Fibroblast of peridontal ligament (primary cell): ENCODE measurements around the gene NPEPL1.

ENCODE experiments used
- DNase-seq: peaks from one replicate; pipeline ENCODE4 v3.0.0-alpha.2; 2010; ENCODE audit errors: extremely low read depth

NPEPL1 gene

DNA sequence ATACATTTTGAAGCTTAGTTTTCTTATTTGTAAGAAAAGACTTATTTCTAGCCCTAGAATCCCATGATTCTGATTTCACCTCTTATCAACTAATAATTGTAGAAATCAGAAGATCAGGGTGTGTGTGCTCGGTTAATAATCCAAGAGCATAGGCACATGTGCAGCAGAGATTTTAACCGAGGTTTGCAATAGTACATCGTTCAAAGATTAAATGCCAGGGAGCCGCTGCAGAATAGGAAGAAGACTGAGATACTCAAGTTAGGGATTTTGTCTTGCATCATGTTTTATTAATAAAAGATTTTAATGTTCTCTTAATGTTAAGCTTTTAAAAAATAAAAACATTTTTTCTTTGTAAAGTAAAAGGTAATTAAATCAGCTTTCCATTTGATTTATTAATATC lies 34.6 kb upstream of the NPEPL1 start:
- no peak for DNase-seq

DNA sequence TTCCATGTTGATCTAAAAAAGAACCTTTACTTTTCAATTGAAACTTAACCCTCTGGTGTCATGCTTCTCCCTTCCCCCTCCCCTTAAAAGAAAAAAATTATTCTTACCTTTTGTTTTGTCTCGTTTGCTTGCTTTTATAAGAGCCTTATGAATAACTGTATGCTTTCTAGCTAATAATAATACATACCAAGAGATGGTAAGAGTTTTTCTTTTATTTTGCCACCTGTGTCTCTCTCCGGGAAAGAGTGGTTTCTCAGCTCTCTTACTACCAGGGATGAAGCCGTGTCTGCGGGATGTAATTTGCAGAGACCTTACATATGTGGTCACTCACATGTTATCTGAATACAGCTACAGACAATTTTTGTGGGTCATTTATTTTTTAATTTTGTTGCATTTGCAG lies 33.8 kb upstream of the NPEPL1 start:
- no peak for DNase-seq

DNA sequence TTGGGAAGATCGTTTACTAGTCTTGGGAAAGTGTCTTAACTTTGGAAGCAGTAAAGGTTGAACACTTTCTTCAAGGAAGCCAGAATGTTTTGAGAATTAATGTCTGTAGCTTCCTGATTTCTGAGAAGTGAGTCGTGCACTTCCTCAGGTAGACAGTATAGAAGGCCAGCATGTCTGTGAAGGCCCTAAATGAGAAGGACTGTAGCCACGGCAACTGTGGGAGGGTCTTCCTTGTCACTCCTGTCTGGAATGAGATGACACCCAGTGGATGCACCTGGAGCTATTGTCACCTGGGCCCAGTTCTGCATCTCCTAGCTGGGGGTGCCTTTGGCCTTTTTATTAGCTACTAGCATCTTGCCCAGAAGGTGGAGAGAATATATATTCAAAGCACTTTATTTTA lies 32.8 kb upstream of the NPEPL1 start:
- DNase-seq = no peak

DNA sequence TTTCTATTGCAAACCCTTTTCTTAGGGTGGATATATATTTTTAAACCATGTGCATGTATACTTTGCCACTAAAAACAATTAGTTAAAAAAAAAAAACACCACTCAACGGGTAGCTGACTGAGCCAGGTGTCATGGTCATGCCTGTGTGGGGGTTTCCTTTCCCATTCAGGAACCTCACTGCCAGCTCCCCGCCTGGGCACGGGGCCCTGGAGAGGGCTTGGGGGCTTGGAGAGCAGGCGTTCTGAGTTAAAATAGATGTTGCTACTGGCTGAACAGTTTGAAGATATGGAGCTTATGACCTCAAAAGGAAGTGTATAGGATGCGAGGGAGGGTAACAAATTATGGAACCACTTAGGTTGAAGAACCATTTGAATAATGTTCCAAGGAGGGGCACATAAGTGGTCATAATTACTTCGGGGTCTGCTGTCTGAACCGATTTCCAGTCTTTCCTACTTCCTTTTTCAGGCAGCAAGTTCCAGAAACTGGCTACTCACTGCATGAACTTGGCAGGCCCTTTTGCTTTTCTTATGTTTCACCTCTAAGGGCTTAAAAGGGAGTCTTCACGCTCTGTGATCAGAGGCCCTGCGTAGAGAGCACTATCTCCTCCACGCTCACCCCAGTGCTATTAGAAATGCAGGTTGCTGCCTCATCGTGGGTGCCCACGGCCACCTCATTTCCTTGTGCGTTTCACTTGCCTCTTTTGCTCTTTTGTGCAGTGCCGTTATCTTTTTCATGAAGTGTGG lies 31.6 kb upstream of the NPEPL1 start:
- no peak for DNase-seq

DNA sequence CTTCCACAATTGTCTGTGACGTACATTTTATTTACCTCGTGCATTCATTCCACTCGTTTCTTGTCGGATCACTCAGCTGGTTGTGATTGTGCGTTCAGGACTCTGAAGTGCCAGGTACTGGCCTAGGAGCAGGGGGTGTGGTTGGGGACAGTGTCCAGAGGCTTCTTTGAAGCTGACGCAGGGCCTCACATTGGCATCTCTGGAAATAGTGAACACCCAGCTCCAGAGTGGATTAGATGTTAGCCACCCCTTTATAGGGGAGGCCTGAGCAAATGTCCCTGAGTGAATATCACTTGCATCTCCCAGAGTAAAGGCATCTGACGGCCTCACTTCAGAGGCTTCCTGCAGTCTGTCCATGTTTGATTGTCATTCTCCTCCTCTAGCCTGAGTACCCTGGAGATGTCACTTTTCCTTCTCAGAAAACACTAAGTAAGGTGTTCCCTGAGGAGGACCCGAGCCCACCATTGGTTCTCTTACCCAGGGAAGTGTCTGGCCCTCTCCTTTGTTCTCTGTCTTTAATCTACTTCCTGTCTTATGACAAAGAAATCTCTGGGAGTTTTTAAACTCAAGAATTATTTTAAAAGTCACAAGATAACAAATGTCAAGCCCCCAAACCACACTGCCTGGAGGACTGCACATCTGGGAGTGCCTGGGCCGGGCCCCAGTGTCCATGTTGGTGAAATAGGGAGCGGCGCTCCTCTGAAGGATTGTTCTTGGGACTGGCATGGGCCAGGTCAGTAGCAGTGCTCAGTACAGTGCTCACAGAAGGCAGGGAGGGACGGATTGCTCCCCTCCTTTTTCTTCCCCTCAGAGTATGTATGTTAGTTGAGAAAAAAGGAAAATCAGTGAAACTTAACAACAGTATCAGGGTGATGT lies 30.8 kb upstream of the NPEPL1 start:
- DNase-seq = no peak

DNA sequence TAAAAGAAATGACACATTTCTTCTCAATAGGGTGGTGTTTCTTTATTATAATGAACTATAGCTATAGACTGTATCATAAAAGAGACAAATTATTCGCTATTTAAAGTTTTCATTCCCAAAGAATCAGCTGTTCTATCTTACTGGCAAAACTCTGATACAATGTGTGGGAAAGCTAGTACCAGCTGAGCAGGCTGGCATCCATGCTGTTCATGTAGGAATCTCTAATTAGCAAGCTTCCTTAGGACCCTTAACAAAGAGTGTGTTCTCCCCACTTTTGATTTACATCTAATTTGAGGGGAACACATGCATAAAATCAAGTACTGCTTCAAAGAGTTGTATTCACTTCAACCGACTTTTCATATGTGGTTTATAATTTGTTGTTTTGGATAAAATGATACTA lies 28.3 kb upstream of the NPEPL1 start:
- no peak for DNase-seq

DNA sequence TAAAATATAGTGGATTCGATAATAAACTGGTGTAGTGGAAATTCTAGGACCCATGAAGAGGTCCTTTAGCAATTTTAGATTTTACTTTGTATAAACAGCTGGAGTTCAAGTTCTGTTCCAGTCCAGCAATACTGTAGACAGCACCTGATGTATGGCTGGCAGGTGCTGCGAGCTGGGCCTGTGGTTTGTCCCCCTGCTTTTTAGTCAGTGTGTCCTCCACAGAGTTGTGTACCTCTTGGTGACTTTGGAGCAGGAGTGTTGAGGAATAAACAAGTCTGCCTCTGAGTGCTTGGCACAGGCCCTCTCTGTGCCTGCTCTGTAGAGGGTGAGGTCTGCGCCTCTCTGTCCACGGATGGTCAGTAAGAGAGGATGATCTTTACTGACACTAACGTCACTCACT lies 27.7 kb upstream of the NPEPL1 start:
- no peak for DNase-seq

DNA sequence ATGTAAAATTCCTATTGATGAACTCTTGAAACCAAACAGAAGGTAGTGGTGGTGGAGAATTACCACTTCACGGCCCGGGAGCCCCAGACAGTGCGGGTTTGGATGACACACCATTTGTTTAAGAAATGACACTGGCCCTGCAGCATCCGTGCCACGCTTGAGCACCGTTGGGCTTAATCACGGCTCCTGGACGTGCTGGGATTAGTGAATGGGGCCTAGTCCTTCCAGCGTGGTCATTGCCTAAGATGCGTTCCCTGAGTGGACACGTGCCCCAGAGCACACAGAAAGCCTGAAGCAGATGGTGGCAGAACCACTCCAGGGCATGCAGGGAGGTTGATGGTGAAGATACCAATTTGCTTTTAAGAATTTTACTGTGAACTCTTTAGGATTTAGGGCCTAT lies 27.0 kb upstream of the NPEPL1 start:
- no peak for DNase-seq

DNA sequence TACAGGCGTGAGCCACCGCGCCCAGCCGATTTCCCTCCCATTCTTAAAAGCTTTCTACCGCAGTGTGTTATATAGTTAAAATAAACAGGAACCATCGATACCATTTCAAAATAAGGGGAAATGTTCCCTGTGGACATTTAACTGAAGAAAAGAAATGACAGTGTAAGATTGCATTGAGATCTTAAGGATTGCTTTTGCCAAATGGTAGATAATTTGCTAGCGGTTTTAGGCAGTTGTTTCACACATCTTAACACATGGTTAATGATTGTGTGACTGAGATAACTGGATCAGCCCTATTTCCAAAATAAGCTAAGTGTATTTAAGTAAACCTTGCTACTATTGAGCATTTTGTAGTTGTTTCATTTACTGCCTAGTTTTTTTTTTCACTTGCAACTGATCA lies 25.9 kb upstream of the NPEPL1 start:
- no peak for DNase-seq

DNA sequence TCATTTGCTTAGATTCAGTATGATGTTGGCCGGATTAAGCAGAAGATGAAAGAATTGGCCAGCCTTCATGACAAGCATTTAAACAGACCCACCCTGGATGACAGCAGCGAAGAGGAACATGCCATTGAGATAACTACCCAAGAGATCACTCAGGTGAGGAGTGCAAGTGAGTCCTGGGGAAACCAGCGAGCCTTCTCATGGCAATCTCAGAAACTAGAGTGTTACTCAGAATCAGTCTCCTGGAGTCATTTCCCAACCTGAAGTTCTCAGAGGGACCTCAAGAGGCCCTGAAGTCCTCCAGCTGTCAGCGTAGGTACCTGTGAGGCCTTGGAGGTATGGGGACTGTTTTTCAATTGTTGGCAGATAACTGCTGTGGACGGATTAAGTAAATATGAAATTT lies 24.6 kb upstream of the NPEPL1 start:
- DNase-seq = no peak

DNA sequence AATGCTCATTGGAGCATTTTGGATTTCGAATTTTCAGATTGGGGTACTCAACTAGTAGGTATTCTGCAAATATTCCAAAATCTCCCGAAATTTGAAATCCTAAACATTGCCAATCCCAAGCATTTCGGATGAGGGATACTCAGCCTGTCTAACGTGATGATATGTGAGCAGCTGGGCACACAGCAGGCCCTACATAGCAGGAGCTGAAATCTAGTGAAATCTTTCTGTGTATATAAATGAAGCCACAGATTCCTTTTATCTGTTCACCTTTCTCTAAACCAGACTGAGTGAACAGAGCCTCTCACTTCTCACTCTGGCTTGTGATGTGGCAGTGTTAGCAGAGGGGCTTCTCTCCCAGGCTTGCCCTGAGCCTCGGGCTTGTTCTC lies 23.7 kb upstream of the NPEPL1 start:
- no peak for DNase-seq

DNA sequence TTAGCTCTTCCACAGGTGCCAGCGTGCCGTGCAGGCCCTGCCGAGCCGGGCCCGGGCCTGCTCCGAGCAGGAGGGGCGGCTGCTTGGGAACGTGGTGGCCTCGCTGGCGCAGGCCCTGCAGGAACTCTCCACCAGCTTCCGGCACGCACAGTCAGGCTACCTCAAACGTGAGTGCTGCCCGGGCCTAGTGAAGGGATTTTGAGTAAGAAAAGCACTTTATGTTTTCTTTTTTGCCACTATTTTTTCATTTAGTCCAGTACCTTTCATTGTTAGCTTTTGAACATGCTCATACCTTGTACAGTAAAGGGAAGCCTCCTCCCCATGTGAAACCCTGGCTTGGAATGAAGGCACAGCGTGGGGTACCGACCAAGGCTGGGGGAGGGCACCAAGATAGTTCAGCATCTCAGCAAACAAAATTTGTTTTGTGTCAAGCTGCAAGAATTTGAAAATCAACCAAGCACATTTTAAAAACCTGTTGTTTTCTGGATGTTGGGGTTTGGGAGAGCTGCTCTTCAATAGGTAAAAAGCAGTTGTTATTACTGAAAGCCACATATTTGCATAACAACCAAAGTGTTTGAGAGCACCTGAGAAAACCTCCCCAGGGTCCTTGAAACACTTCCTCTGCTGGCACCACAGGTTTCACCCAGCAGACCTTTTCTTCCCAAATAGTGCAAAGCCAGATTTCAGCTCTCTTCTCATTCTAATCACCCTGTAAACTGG lies 23.2 kb upstream of the NPEPL1 start:
- DNase-seq = no peak

DNA sequence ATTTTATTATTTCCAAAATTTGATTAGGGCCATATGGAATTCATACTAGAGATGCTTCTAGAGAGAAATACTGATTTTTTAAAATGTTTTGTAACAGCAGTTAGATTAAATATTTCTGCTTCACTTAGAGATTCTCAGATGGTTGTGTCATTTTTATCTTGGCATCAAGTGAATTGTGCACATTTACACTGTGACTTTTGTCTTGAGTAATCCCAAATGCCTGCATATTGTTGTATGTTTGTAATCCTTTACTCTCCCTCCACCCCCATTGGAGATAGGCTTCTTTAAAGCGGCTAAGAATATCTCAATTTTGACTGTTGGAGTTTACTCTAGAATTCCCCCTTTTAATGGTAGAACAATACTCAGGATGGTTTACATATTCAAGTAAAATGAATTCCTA lies 22.5 kb upstream of the NPEPL1 start:
- DNase-seq = no peak

DNA sequence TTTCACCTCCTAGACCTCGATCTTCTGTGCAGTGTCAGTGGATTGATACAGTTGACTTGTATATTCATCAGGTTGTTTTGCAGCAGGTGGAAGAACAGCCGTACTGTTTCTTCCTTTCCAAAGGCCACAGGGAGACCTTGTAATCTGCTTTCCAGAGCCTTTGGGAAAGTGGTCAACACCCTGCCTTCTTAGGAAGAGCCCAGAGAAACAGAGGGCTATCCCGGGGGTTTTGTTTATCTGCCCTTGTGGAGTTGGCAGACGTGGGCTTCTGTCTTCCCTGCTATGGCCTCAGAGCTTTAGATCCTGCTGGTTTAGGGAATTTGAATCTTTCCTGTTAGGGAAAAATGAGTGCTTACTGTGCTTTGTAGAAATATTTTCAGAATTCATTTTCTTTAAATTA lies 21.9 kb upstream of the NPEPL1 start:
- no peak for DNase-seq

DNA sequence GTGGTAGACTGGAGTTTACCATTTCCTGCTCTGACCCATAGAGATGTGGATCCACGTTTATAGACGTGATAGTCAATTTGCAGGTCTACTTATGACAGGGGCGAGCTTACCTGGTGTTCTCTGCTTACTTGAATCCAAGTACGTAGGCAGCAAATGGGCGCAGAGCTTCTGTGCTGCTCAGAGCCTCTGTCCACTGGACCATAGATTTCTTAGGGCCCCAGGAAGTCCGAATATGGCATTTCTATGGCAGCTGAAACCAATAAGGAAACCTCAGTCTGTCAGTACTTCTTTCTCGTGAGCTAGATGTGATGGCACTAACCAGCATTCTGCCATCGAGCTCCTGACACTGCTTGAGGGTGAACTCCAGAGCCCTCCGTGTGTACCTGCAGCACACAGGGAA lies 19.5 kb upstream of the NPEPL1 start:
- DNase-seq = no peak

DNA sequence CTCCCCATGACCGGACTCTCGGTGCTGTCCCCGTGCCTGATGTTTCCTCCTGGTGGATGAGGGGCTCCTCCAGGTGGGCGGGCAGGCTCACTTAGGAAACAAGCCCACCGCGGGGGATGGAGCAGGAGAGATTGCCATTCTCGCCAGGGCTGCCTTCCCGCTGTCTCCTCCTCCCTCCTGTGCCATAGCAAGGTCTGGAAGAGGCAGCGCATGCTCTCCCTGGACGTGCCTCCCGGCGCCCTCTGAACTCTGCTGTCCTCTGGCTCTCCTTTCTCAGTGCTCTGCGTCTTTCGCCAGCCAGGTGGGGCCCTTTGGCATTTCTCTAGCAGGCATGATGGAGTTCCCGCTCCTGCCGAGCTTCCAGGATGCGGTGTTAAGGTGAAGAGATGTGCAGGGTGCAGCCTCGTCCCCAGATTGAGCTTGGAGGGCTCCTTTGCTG lies 17.4 kb upstream of the NPEPL1 start:
- no peak for DNase-seq

DNA sequence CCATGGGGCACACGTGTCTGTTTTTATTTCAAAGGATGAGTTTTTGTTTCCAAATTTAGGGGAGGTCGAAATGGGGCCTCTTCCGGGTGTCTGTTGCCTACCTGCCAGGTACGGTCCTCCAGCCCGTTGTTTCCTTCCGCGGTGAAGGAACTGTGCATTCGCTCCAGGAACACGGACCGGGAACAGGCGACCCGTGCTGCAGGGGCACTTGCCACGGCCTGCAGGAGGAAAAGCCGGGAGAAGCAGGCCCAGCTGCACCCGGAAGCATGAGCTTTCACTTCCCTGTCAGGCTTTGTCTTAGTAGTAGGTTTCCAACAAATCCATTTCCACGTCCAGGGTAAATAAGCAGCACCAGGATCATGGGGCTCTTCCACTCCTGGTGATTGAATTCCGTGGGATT lies 17.0 kb upstream of the NPEPL1 start:
- no peak for DNase-seq

DNA sequence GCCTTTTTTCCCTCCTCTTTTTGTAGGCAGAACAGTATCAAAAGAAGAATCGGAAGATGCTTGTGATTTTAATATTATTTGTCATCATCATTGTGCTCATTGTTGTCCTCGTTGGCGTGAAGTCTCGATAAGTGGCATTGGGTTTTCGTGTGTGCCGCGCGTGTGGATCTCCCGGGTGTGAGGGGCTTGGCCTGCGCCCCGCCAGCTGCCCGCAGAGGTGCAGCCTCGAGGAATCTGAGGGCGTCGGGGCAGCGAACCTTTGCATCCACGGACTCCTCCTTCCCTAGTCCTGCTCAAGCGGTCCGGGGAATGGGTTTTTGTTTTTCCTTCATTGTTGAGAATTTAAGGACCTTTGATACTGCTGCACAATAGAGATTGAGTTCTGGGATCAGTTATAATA lies 16.4 kb upstream of the NPEPL1 start:
- no peak for DNase-seq

DNA sequence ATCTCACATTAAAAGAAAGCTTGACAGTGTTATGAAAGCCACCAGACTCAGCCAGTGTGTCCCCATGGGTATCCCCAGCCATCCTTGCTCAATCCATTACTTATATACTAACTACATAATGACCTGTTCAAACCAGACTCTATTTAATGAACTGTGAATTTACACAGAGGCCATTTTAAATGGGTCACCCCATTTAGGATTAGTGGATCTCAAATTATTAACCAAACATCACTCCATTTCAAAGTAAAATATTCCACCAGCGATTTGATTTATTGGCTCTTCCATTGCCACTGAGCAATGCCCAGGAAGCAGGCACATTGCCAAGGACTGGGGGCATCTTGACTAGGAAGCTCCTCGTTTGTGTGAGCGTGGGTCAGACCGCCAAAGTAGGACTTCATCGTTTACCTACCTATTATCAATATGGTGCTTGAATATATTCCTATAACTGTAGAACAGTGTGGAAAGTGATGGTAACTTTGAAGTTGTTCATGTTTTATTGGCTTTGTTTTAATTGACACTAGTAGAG lies 15.5 kb upstream of the NPEPL1 start:
- no peak for DNase-seq

DNA sequence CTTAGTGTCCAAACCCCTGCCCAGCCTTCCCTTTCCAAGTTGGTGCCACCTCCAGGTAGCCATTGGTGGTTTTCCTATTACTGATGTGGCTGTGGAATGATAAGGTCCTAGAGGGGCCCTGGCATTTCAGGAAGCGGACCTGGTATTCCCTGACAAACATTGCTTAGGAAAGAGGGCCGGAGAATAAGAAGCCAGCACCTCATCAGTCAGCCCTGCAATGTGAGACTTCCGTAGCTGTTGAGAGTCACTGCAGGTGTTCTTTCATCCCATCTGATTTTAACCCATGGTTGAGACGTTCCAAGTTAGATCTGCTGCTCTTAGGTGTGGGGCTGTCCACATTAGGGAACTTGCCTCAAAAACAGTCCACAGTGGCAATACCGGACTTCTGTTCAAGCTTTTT lies 14.8 kb upstream of the NPEPL1 start:
- DNase-seq = no peak

DNA sequence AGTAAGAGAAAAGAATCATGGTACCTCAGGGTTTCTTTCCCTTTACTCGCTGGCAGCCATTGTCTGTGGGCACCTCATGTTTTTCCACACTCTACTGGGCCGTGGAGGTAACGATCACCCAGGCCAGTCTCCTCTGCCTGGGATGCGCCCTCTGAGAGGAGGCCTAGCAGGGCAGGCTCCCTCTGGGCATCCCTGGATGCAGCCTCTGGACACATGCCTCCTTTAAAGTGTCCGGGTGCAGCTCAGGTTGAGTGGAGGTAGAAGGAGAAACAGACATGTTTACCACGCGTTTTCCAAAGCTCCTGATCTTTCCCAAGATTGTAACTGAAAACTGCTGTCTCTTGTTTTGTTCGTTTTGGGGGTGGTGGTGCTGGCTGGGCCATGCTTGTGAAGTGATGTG lies 13.8 kb upstream of the NPEPL1 start:
- no peak for DNase-seq
